Progenitor cell of endocrine pancreas (in vitro differentiated cells): ENCODE results near the gene MBP. TPM values are rescaled to one million over a fixed set of nuclear protein-coding genes. Genes with fewer than 3 reads are reported as not detected.

ENCODE experiments used
- DNase-seq: peaks from one replicate; pipeline ENCODE4 v3.0.0; 2021; ENCODE audit warnings: low spot score; ENCODE audit not compliant: unreplicated experiment
- H3K27ac Mint-ChIP-seq: 2 replicates; pipeline ENCODE4 v1.8.0; 2021; ENCODE audit warnings: mild to moderate bottlenecking, moderate library complexity, mixed read lengths
- H3K27me3 Mint-ChIP-seq: 2 replicates; pipeline ENCODE4 v1.8.0; 2021; ENCODE audit warnings: mixed read lengths
- H3K36me3 Mint-ChIP-seq: 2 replicates; pipeline ENCODE4 v1.8.0; 2022; ENCODE audit warnings: mixed read lengths; ENCODE audit not compliant: insufficient read depth
- H3K4me1 Mint-ChIP-seq: 2 replicates; pipeline ENCODE4 v1.8.0; 2021; ENCODE audit warnings: low read depth, mixed read lengths
- H3K4me3 Mint-ChIP-seq: 2 replicates; pipeline ENCODE4 v1.8.0; 2021; ENCODE audit warnings: low read depth, mild to moderate bottlenecking, moderate library complexity, mixed read lengths
- H3K9me3 Mint-ChIP-seq: 2 replicates; pipeline ENCODE4 v1.8.0; 2021; ENCODE audit warnings: low read depth, mixed read lengths
- CTCF ChIP-seq: fragments of 200-600 bp; sonication (generic); IDR thresholded peaks from one replicate; pipeline ENCODE4 v1.5.0; 2021; ENCODE audit warnings: antibody characterized with exemption, mild to moderate bottlenecking; ENCODE audit not compliant: unreplicated experiment
- total RNA-seq: library from RNA; stranded (reverse); gene quantifications from 2 replicates; pipeline ENCODE4 v1.2.1, GENCODE V29; 2021

Gene MBP
- total RNA-seq, 1 donor from 2014 or later = 38.4 TPM

GRCh38 chr18:77005651-77006195 lies 126.9 kb downstream of the MBP start:
- H3K9me3 Mint-ChIP-seq = no peaks in the 10 kb centered on the region
- no peaks in the 10 kb centered on the region for H3K27me3 Mint-ChIP-seq
- no peak for TF ChIP-seq CTCF
- H3K4me1 Mint-ChIP-seq = peaks cover 3% of the 10 kb centered on the region
- DNase-seq = no peak
- no peak overlapping the region for H3K27ac Mint-ChIP-seq
- H3K36me3 Mint-ChIP-seq = peaks cover 2% of the 10 kb centered on the region
- no peak overlapping the region for H3K4me3 Mint-ChIP-seq

DNA sequence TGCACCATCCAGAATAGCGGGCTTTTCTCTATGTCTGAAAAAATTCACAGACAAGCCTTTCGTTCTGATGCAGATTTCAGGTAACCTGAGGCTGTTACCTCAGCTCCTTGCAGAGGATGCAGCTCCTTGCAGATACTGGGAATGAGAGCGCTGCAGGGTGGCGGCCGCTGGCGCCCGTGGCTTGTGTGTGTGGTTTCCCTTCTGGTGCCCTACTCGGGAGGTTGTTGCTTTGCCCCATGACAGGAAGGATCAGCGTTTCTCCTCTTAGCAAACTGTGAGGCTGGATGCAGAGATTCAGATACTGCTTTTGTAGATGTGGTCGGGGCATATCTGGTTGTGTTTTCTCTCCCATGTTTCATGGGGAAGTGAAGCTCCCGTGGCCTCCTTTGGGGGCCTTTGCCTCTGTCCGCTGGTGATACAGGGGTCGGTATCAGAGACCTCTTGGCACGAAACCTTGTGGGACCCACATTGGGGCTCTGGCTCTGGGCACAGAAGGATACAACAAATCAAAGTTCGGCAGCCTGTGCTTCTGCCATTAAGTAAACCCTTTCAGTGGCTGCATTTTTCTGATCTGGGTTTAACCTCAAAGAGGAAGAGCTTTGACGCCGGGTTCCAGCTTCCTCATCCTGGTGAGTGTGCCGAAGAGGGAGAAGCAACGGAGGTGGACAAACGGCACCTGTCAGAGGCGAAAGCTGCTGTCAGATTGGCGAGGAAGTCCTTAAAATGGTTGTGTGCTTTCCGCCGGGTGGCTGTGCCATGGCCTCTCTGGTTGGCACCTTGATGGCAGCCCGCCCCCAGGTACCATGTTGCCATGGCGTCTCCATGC lies 127.8 kb downstream of the MBP start:
- peaks cover under 1% of the 10 kb centered on the region for H3K36me3 Mint-ChIP-seq
- H3K27me3 Mint-ChIP-seq = no peaks in the 10 kb centered on the region
- no peak for DNase-seq
- no peak for TF ChIP-seq CTCF
- no peak overlapping the region for H3K27ac Mint-ChIP-seq
- no peak overlapping the region for H3K4me3 Mint-ChIP-seq
- no peaks in the 10 kb centered on the region for H3K9me3 Mint-ChIP-seq
- H3K4me1 Mint-ChIP-seq = peaks cover 3% of the 10 kb centered on the region

- Mint-ChIP-seq H3K9me3 (no peaks in the 10 kb centered on the region), H3K27ac (no peak overlapping the region), H3K27me3 (no peaks in the 10 kb centered on the region), H3K4me1 (peaks cover 3% of the 10 kb centered on the region), H3K36me3 (no peaks in the 10 kb centered on the region), H3K4me3 (no peak overlapping the region)
- no peak for TF ChIP-seq CTCF
- no peak for DNase-seq
Measured at GRCh38 chr18:77003316-77003715, 129.3 kb downstream of the MBP start.

DNA sequence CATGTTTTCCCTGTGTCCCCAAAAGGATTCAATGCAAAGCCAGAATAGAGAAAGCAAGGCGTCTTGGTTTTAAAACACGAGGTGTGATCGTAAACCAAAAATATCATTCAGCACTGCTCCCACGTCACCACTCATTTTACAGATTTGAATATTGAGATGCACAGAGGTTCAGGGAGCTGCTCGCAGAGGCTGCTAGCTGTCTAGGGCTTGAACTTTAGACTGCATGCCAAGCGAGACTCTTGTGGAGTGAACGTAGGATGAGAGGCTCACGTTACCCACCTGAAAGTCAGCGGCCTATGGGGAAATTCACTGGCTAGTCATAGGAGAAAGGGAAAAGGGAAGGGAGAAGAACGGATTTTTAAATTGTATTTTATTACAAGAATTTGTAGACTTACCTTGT lies 130.1 kb downstream of the MBP start:
- Mint-ChIP-seq H3K9me3 (no peaks in the 10 kb centered on the region), H3K27me3 (no peaks in the 10 kb centered on the region), H3K4me3 (no peak overlapping the region), H3K4me1 (peaks cover 2% of the 10 kb centered on the region), H3K27ac (no peak overlapping the region), H3K36me3 (no peaks in the 10 kb centered on the region)
- no peak for DNase-seq
- no peak for TF ChIP-seq CTCF

- H3K4me1 Mint-ChIP-seq = no peaks in the 10 kb centered on the region
- H3K4me3 Mint-ChIP-seq = no peak overlapping the region
- TF ChIP-seq CTCF = no peak
- H3K36me3 Mint-ChIP-seq = no peaks in the 10 kb centered on the region
- no peak overlapping the region for H3K27ac Mint-ChIP-seq
- DNase-seq = no peak
- H3K9me3 Mint-ChIP-seq = no peaks in the 10 kb centered on the region
- no peaks in the 10 kb centered on the region for H3K27me3 Mint-ChIP-seq
Measured at GRCh38 chr18:77001979-77002378, 130.6 kb downstream of the MBP start.
